GM19351 (cell line): ENCODE results near the gene QRFP.

Source experiments
- ATAC-seq: cut with Tn5 transposase; IDR thresholded peaks from one replicate; pipeline ENCODE4 v1.9.1; 2021; ENCODE audit warnings: mild to moderate bottlenecking, moderate library complexity; ENCODE audit not compliant: unreplicated experiment

QRFP gene

DNA sequence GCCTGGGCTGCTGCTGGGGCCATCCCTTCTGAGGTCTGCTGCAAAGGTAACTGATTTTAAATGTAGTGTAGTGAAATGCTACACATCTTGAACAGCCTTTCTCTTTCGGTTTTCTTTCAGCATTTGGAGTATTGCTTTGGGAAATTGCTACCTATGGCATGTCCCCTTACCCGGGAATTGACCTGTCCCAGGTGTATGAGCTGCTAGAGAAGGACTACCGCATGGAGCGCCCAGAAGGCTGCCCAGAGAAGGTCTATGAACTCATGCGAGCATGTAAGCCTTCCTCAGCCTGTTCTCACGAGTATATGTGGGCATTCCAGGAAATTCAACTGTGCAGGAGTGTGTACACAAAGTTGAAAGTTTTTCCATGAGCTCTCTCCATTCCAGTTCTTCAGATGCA lies 18.3 kb downstream of the QRFP start:
- ATAC-seq = no peak

- no peak for ATAC-seq
These were observed 19.3 kb downstream of the QRFP start for GRCh38 chr9:130877300-130877699.

- ATAC-seq = no peak
These were observed 21.8 kb downstream of the QRFP start for GRCh38 chr9:130874783-130875182.

GRCh38 chr9:130873966-130874365 lies 22.6 kb downstream of the QRFP start:
- ATAC-seq = no peak

DNA sequence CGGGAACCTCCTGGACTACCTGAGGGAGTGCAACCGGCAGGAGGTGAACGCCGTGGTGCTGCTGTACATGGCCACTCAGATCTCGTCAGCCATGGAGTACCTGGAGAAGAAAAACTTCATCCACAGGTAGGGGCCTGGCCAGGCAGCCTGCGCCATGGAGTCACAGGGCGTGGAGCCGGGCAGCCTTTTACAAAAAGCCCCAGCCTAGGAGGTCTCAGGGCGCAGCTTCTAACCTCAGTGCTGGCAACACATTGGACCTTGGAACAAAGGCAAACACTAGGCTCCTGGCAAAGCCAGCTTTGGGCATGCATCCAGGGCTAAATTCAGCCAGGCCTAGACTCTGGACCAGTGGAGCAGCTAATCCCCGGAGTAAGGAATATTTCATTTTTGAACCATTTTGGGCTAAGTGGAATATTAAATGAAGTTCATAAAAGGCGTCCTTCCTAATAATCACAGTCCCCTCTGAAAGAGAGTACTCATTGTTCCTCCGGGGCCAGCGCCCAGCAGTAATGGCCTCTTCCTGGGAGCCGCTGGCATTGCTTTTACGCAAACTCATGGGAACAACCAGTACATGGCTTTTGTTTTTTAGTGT lies 23.6 kb downstream of the QRFP start:
- no peak for ATAC-seq

DNA sequence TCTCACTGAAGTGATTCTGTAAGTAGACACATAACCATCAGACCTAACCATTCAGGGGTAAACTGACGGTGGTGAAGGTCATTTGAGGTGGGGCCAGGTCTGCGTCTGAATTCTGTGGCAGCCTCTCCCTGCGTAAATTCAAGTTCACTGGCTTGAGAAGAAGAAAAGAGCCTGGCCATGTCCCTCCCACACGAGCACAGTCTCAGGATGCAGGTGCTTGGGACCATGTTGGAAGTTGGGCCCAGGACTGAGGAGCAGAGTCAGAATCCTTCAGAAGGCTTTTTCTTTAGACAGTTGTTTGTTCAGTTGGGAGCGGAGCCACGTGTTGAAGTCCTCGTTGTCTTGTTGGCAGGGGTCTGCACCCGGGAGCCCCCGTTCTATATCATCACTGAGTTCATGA lies 24.1 kb downstream of the QRFP start:
- no peak for ATAC-seq

DNA sequence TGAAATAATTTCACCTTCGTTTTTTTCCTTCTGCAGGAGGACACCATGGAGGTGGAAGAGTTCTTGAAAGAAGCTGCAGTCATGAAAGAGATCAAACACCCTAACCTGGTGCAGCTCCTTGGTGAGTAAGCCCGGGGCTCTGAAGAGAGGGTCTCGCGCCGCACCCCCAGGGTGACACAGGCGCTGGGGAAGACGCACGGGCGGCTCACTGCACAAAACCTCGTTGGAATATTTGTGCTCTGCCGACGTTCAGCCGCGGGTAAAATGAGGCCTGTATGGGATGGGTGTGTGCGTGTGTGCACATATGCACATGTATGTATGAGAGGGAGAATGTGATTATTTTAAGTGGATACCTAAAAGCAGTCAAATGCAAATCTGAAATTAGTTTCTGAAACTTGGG lies 24.5 kb downstream of the QRFP start:
- no peak for ATAC-seq

- peak; percentile 16 for ATAC-seq
These were observed 25.1 kb downstream of the QRFP start for GRCh38 chr9:130871395-130872062.

DNA sequence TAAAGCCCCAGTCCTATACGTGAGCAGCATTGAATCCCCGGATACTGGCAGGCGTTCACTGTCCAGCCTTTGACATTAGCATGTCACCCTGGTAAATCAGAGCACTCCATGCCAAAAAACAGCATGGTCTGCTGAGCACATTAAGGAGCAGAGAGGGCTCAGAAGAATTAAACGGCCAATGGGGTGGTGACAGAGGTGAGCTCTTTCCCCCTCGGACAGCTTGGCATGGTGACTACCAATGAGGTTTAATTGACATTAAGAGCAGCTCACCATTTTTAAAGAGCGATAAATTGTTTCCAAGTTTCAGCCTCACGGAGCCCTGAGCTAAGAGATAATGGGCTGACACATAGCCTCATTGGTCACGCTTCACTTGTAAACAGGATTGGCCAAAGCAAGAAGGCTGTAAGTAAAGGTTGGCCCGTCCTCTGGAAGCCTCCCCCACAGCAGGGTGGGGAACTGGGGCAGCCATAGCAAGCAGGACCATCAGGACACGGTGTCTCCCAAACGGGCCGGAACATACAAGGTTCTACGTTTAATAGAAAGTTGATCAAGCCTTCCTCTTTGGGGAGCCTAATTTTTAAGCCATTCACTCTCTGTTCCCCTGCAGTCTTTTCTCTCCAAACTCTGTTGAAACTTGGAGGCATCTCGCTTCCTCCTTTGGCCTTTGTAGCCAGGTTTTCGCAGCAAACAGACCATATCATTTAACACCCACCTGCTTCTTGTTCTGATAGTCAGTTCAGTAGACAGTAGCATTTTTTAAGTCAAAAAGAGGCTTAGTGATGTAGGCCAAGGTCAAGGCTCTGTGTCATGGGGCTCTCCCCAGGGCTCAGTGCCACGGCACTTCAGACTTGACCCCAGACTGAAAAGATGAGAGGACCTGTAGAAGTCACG lies 25.9 kb downstream of the QRFP start:
- ATAC-seq = peak; percentile 76

DNA sequence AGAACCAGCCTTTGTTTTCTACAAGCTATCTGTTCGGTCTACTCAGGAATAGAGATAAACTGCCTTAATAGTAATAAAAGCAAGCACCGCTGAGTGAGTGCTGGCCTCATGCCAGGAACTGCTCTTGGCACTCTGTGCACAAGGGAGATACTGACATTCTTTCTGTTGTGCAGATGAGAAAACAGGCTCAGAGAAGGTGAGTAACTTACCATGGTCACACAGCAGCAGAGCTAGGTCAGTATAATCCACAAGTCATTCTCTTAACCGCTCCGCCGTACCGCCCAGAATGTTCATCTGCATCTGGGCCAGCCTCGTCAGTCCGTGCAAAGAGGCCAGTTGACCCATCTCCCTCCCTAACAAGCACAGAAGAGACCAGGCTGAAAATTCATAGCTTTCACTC lies 27.4 kb downstream of the QRFP start:
- no peak for ATAC-seq

- no peak for ATAC-seq
These were observed 28.4 kb downstream of the QRFP start for GRCh38 chr9:130868230-130868629.

GRCh38 chr9:130867556-130867955 lies 29.1 kb downstream of the QRFP start:
- ATAC-seq = no peak

- no peak for ATAC-seq
These were observed 30.1 kb downstream of the QRFP start for GRCh38 chr9:130866474-130866965.

GRCh38 chr9:130865921-130866320 lies 30.7 kb downstream of the QRFP start:
- no peak for ATAC-seq

- ATAC-seq = no peak
These were observed 32.1 kb downstream of the QRFP start for GRCh38 chr9:130864541-130864940.

DNA sequence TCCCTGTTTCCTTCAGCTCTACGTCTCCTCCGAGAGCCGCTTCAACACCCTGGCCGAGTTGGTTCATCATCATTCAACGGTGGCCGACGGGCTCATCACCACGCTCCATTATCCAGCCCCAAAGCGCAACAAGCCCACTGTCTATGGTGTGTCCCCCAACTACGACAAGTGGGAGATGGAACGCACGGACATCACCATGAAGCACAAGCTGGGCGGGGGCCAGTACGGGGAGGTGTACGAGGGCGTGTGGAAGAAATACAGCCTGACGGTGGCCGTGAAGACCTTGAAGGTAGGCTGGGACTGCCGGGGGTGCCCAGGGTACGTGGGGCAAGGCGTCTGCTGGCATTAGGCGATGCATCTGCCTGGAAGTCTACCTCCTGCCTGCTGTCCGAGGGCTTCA lies 33.9 kb downstream of the QRFP start:
- ATAC-seq = no peak

- ATAC-seq = no peak
These were observed 34.4 kb downstream of the QRFP start for GRCh38 chr9:130862217-130862616.

DNA sequence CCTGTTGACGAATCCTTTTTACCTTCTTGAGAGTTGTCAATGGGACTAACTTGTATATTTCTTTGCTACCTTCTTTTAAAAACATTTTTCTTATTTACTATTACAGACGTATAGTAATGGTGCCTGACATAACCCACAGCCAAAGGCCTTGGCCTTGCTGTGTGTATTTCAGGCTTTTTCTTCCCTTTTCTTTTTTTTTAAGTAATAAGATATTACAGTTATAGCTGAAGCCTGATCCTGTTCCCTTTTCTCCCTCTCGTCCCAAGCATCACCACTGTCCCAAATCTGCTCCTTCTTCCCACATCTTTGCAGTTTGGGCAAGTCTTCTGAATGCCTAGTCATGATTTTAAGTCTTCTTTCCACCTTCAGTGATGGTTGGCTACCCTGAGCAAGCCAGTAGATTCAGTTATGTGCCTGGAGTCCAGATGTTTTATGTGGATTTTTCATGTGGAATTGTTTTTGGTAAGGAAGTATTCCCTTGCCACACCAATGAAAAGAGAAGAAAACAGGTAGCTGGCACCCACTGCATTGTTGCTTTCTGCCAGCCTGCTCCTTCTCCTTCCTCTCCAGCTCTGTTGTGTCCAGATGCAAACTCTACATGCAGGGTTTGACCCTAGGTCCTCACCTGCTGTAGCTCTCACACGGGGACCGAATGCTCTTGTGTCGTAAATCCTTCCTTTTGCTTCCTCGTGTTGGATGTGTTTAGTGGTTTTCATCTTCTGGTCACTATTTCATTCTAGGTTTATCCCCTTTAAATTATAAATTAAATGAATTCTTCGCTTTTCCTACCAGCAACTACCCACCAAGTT lies 35.0 kb downstream of the QRFP start:
- ATAC-seq = no peak

DNA sequence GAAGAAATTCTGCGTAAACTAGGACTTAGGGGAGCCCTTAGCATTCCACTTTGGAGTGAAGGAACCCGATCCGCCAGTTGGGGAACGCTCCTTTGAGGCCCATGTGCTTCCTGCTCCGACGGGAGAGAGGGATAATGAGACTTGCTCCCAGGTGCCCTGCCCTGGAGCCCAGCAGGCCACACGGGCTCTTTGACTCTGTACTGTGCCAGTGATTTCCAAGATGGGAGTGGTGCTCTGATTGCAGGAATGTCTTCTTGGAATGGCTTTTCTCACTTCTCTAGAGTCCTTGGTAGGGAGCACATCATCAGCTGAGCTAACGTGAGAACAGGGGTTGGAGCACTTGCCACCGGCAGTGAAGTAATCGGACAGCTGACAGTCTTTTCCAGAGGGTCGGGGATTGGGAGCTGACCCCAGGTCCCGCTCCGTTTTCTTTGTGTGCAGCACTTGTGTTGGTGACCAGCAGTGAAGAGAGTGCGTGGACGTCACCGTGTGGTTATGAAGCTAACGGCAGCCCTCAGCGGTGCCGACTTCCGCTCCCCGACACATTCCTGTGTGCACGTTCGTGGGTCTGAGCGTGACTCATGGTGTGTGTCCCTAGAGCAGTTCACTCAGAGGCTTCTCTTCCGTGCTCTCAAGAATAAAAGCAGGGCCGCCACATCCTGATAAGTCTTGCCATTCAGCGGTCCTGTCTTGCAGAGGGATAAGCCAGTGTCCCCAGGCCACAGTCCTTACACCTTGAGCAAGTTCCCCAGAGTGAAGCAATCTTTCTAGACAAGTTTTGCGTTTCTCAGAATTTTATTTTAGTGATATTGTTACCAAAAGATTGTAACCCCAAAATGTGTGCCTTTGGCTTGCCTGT lies 35.9 kb downstream of the QRFP start:
- no peak for ATAC-seq
